GM12874 (cell line): ENCODE results near the gene BTN1A1.

ENCODE experiments used
- TF ChIP-seq, protein P1 (sequence below): IDR thresholded peaks from 2 replicates; pipeline ENCODE4 v1.5.1; 2011; ENCODE audit warnings: low read depth, mild to moderate bottlenecking, control low read depth, low read length, moderate library complexity; ENCODE audit not compliant: insufficient read depth

The BTN1A1 gene

DNA sequence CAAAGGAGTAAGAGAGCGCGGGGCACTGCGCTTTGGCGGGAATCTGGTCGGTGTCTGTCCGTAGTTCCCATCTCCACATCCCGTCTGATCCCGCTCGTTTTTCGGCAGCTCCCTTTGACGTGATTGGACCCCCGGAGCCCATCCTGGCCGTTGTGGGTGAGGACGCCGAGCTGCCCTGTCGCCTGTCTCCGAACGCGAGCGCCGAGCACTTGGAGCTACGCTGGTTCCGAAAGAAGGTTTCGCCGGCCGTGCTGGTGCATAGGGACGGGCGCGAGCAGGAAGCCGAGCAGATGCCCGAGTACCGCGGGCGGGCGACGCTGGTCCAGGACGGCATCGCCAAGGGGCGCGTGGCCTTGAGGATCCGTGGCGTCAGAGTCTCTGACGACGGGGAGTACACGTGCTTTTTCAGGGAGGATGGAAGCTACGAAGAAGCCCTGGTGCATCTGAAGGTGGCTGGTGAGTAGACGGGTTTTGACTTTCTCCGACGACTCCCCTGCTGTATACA, 1.4 kb downstream of the BTN1A1 start:
- TF ChIP-seq, protein P1, sequence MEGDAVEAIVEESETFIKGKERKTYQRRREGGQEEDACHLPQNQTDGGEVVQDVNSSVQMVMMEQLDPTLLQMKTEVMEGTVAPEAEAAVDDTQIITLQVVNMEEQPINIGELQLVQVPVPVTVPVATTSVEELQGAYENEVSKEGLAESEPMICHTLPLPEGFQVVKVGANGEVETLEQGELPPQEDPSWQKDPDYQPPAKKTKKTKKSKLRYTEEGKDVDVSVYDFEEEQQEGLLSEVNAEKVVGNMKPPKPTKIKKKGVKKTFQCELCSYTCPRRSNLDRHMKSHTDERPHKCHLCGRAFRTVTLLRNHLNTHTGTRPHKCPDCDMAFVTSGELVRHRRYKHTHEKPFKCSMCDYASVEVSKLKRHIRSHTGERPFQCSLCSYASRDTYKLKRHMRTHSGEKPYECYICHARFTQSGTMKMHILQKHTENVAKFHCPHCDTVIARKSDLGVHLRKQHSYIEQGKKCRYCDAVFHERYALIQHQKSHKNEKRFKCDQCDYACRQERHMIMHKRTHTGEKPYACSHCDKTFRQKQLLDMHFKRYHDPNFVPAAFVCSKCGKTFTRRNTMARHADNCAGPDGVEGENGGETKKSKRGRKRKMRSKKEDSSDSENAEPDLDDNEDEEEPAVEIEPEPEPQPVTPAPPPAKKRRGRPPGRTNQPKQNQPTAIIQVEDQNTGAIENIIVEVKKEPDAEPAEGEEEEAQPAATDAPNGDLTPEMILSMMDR, result no peak

DNA sequence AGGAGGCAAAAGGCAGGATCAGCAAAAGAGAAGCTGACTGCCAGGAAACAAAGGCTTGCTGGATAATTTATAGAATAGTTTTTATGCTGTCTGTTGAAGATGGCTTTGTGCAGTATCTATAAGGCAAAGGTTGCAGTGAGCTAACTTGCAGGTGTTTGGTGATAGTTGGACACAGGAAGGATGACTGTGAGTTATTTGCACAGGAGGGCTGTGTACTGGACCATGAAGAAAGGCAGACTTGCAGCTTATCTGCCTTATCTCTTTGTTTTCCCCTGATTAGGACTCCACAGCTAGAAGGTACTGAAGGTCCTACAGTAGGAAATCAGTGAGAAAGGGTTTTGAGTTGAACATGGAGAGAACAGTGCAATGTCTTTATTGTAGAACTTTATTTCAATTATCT, 2.1 kb downstream of the BTN1A1 start:
- TF ChIP-seq, protein P1, result no peak

DNA sequence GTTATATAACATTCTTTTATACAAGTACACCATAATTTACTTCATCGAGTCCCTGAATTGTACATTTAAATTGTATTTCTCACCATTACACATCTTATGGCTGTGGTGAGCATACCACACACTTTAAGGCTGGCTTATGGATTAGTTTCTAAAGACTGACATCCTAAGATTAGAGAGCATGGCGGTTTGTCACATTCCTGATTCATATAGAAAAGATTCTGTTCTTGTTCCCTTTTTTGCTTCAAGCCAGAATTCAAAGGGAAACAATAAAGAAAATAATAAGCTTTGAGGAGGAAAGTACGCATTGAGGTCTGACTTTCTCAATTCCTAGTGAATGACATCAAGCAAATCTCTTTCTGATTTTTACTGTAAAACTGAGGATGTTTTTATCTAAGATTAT, 2.5 kb downstream of the BTN1A1 start:
- TF ChIP-seq, protein P1, result no peak

DNA sequence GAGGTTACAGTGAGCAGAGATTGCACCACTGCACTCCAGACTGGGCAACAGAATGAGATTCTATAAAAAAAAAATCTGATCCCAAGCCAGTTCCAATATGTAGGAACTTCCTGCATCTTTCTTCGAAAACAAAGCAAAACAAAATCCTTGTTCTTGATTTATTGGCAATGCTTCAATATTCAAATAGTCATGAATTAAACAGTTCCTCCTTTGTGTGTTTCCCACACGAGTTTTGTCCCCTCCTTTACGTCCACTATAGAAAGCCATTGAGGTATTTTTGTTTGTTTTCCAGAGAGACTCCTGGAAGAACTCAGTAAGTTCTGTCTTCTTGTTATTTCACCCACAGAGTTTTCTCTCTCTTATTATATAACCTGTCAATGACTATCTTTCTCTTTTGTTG, 7.6 kb downstream of the BTN1A1 start:
- TF ChIP-seq, protein P1, result no peak

DNA sequence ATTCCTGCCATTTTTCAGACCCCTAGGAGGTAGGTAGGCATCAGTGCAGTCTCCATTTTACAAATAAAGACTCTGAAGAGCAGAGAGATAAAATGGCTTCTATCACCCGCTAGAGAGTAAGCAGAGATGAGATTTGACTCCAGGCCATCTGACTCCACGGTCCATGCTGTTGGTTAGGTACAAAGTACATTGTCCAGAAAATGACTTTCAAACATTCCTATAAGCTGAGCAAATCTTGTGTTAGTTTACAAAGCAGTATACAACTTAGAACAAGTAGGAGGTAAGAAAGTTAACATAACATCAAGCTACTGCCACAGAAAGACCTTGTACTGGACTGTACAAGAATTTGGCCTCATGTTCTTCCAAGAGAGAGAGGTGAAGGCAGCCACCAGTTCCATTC, 14.9 kb downstream of the BTN1A1 start:
- TF ChIP-seq, protein P1, result no peak

DNA sequence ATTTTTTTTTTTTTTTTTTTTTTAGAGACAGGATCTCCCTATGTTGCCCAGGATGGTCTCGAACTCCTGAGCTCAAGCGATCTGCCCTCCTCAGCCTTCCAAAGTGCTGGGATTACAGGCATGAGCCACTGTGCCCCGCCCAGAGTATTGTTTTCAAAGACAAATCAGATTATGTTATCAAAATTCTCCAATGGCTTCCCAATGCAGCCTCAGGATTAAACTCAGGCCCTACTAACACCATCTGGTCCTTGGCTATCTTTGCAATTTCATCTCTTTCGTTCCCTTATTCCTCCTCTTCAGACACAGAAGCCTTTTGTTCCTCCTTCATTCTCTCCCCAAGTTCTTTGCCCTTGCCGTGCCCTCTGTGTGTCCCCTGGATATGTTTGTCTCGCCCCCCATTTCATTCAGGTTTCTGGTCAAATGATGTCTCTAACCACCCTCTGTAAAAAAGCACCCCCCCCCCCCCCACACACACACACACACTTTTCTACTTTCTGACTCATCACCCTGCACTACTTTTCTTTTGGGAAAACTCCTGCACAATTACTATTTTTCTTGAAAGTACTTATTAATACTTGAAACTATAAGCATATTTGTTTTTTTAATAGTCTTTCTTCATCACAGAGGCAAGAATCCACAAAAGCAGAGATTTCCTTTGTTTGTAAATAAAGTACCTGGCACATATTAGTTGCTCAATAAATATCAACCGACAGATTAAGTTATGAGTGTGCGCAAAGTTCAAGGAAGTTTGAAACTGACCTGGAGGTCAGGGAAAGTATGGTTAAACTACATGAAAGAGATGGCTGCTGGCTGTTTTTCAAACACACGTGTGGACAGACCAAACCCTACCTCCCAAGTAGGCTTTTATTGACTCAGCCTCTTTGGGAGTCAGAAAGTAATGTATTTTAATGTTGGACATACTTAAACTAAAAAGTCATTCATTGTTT, 16.7 kb downstream of the BTN1A1 start:
- TF ChIP-seq, protein P1, result no peak

DNA sequence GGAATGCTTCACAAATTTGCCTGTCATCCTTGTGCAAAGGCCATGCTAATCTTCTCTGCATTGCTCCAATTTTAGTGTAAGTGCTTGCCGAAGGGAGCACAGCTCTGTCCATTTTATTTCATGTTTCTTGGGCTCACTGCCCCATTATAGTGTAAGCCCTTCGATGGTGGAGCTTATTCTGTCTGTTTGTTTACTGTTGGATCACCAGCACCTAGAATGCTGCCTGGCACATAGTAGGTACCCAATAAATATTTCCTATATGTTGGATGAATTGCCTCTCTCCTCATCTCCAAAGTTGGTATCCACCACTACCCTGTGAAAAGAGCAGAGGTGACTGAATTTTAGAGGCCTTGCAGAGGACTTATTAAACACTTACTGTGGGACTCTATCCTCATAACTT, 19.3 kb downstream of the BTN1A1 start:
- TF ChIP-seq, protein P1, result no peak
